LNCaP clone FGC (cell line): ENCODE data around the gene FRS3.
A peak's percentile ranks its signal among the peaks of the same experiment; 100 is the strongest.

Experiments
- DNase-seq: peaks from one replicate; pipeline ENCODE4 v3.0.0-alpha.2; 2011; ENCODE audit warnings: low read depth
- H3K4me3 ChIP-seq: 2 replicates; pipeline ENCODE4 v1.5.1; 2011; ENCODE audit warnings: mild to moderate bottlenecking, low read depth, low read length, control low read depth
- TF ChIP-seq, protein P1 (sequence below): IDR thresholded peaks from 2 replicates; pipeline ENCODE4 v1.5.1; 2012; ENCODE audit warnings: mild to moderate bottlenecking; ENCODE audit not compliant: control insufficient read depth, insufficient read depth; ENCODE audit errors: extremely low read depth

The FRS3 gene

DNA sequence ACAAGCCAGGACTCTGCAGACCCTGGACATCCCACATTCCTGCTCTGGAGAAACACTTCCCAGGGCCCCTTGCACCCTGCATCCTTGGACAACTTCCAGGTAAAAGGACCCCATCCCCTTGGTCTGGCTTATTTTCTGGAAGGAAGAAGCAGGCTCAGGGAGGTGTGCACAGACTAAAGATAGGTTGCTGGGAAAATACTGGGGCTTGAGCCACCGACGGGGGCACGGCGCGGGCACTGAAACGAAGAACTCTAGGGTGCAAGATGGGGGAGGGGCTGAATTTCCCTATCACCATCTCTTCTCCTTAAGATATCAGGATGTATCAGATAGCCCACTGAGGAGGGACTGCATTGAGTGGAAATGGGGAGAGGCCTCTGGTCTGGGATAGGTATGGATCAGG is 805 bp downstream of the FRS3 start:
- peak overlapping the region; percentile 77 for H3K4me3 ChIP-seq
- DNase-seq, result no peak
- TF ChIP-seq, protein P1, sequence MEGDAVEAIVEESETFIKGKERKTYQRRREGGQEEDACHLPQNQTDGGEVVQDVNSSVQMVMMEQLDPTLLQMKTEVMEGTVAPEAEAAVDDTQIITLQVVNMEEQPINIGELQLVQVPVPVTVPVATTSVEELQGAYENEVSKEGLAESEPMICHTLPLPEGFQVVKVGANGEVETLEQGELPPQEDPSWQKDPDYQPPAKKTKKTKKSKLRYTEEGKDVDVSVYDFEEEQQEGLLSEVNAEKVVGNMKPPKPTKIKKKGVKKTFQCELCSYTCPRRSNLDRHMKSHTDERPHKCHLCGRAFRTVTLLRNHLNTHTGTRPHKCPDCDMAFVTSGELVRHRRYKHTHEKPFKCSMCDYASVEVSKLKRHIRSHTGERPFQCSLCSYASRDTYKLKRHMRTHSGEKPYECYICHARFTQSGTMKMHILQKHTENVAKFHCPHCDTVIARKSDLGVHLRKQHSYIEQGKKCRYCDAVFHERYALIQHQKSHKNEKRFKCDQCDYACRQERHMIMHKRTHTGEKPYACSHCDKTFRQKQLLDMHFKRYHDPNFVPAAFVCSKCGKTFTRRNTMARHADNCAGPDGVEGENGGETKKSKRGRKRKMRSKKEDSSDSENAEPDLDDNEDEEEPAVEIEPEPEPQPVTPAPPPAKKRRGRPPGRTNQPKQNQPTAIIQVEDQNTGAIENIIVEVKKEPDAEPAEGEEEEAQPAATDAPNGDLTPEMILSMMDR, result no peak

DNA sequence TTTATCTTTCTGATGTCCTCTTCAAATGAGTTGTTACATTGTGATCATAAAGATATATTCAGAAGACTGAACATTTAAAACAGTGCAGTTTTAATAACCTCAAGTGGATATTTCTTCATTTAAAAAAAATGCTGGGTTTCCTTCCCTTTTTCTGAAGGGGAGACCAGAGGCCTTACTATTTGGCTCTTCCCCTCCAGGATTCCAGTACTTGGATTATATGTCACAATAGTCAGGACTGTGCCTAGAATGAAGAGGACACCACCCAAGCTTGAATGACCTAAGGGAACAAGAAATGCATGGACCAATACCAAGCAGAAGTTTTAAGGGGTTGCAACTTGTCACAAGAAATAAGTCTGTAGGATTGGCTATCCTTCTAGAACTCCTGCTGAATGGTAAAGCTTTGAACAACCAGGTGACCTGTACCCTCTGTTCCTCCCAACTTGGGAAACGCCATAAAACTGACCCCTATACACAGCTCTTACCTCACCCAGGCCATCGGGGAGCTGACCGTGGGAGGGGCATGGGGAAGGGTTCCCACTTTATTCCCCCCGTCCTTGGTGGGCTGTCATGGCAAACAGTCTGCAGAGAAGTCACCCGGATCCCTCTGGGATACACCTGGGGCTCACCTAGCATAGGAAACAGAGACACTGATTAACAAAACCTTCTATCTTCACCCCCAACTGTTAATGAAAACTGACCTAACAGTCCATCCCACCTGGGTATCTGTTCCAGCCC is 2.0 kb downstream of the FRS3 start:
- TF ChIP-seq, protein P1, result no peak
- no peak for DNase-seq
- H3K4me3 ChIP-seq, result no peak overlapping the region

DNA sequence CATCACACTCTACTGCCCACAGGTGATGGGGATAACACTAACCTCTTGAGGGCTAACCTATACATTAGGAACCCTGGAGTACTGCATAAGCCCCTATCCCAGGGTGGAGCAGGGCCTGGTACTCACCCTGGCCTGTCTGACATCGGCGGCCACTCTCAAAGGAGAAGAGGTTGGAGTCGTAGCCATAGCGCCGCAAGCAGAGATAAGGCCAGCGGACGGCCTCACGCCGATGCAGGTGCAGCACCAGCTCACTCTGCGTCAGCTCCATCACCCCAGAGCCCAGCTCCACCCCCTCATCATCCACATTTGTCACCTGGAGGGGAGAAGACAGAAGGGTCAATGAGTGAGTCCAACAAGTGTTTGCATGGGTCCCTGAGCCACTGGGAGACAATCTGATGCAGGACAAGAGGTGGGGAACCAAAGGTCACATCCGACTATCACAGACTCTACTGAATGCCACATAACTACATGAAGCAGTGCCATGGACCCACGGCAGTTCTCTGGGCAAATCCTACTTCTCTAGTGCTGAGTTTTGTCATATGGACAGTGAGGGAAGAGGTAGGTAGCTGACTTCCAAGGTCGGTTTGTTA is 4.3 kb downstream of the FRS3 start:
- TF ChIP-seq, protein P1, result no peak
- no peak for DNase-seq
- H3K4me3 ChIP-seq, result no peak overlapping the region

DNA sequence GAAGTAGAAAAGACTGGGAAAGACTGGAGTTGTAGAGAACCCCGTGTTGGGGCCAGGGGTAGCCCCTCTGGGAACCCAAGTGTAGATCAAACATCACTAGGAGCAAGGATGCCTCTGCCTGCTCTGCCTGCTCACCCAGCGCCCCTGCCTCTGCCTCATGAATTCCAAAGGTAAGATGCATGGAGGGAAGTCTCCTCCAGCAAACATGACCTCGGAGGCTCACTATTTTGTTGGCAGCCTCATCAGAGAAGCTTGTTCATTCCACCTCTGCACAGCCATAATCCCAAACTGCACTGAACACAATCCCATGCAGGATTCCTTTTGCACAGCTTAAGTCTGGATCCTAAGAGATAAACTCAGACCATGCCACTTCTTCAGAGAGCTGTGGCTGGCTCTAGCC is 4.9 kb downstream of the FRS3 start:
- TF ChIP-seq, protein P1, result no peak
- H3K4me3 ChIP-seq, result no peak overlapping the region
- DNase-seq, result no peak

DNA sequence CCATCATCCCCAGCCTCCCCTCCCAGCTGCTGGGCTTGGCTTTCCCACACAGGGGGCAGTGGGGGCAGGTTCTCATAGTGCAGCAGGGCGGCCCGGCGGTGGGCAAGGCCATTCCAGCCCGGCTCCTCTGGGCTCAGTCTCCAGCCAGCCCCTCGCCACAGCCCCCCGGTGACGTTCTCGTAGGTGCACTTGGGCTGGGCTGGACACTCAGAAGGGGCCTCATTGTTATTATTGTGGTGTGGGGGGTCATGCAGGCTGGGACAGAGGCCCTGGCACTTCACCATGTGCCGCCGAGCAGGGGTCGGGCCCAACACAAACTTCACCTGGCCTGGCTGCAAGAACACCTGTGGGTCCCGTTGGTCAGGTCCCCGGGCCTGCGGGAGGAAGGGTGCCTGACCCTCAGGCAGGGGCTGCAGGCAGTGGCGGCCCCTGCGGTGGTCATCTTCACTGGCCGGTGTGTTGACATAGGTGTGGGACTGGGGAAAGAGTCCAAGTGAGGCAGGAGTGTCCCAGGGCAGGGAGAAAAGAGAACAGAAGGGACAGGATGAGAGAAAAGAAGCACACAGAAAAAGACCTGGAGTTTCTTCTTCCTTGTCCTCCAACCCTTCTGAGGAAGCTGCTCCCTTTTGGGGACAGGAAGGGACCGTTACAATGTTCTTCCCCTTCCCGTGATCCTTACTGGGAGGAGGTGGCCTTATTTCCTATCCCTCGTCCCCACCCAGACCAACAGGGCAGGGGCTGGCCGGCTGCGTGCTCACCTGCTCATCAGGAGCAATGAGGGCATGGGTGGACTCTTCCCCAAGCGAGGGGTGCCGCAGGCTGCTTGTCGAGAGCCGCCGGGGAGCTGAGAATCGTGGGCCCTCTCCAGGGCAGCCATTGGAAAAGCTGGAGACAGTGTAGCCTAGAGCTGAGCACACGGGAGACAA is 8.4 kb downstream of the FRS3 start:
- TF ChIP-seq, protein P1, result no peak
- no peak for DNase-seq
- no peak overlapping the region for H3K4me3 ChIP-seq

- no peak for DNase-seq
- TF ChIP-seq, protein P1, result no peak
- H3K4me3 ChIP-seq, result no peak overlapping the region
These were observed 9.2 kb downstream of the FRS3 start for GRCh38 chr6:41770381-41771057.
